PC-3 (cell line): Measurements from ENCODE around the gene APBB2. TPM values are rescaled to one million over a fixed set of nuclear protein-coding genes. Genes with fewer than 3 reads are reported as not detected.

Experiments
- ATAC-seq: fragments of 200-7000 bp; cut with Tn5 transposase; 2 replicates; pipeline ENCODE4 v1.9.1; 2020; ENCODE audit warnings: mild to moderate bottlenecking, moderate library complexity
- BruUV-seq: library from RNA; stranded (reverse); fragments of 400-500 nt; replicated peaks from 2 replicates; lab custom pipeline; 2021; lab: Mats Ljungman, UMichigan
- CTCF ChIA-PET: fragments of 300-600 bp; sonication (Branson Sonifier 250); formaldehyde crosslinking; loops from one replicate; lab custom pipeline; 2022; ENCODE audit warnings: antibody characterized with exemption; lab: Charles Lee
- POLR2A ChIA-PET: fragments of 300-600 bp; sonication (Branson Sonifier 250); formaldehyde crosslinking; loops from one replicate; lab custom pipeline; 2022; ENCODE audit warnings: antibody characterized with exemption; ENCODE audit not compliant: unreplicated experiment; lab: Charles Lee
- DNase-seq: peaks from one replicate; pipeline ENCODE4 v3.0.0-alpha.2; 2015
- H2AFZ ChIP-seq: fragments of 300-600 bp; sonication (generic); 2 replicates; pipeline ENCODE4 v1.6.0; 2016; ENCODE audit warnings: antibody characterized with exemption, low read length
- H3F3A ChIP-seq: fragments of 300-600 bp; sonication (generic); one replicate; pipeline ENCODE4 v1.6.0; 2017; ENCODE audit warnings: antibody characterized with exemption, low read length, control low read depth, mild to moderate bottlenecking; ENCODE audit not compliant: unreplicated experiment
- H3K27ac ChIP-seq: fragments of 300-600 bp; sonication (generic); 2 replicates; pipeline ENCODE4 v1.5.1; 2016; ENCODE audit warnings: mild to moderate bottlenecking, low read length
- H3K27me3 ChIP-seq: fragments of 300-600 bp; sonication (generic); 2 replicates; pipeline ENCODE4 v1.6.1; 2016; ENCODE audit warnings: low read length, mixed read lengths
- H3K36me3 ChIP-seq: fragments of 300-600 bp; sonication (generic); 2 replicates; pipeline ENCODE4 v1.6.1; 2016; ENCODE audit warnings: low read depth, mixed run types, low read length, mixed read lengths
- H3K4me1 ChIP-seq: fragments of 300-600 bp; sonication (generic); 2 replicates; pipeline ENCODE4 v1.5.1; 2016; ENCODE audit warnings: low read length; ENCODE audit not compliant: insufficient read depth
- H3K4me2 ChIP-seq: fragments of 300-600 bp; sonication (generic); 2 replicates; pipeline ENCODE4 v1.6.0; 2016; ENCODE audit warnings: low read length
- H3K4me3 ChIP-seq: fragments of 300-600 bp; sonication (generic); 2 replicates; pipeline ENCODE4 v1.5.1; 2016; ENCODE audit warnings: mild to moderate bottlenecking, low read length, mixed read lengths
- H3K79me2 ChIP-seq: fragments of 300-600 bp; sonication (generic); 2 replicates; pipeline ENCODE4 v1.6.1; 2017; ENCODE audit warnings: low read length, mixed read lengths
- H3K9ac ChIP-seq: fragments of 300-600 bp; sonication (generic); 2 replicates; pipeline ENCODE4 v1.6.0; 2016; ENCODE audit warnings: mild to moderate bottlenecking, low read length
- H3K9me2 ChIP-seq: fragments of 300-600 bp; sonication (generic); replicated peaks from 2 replicates; pipeline ENCODE4 v1.6.1; 2016; ENCODE audit warnings: mixed run types, low read length, mixed read lengths
- H3K9me3 ChIP-seq: fragments of 300-600 bp; sonication (generic); 2 replicates; pipeline ENCODE4 v1.6.1; 2016; ENCODE audit warnings: low read length, mixed read lengths
- H4K20me1 ChIP-seq: fragments of 300-600 bp; sonication (generic); 2 replicates; pipeline ENCODE4 v1.6.1; 2016; ENCODE audit warnings: low read length, mixed read lengths
- EZH2 ChIP-seq: fragments of 300-600 bp; sonication (generic); IDR thresholded peaks from one replicate; pipeline ENCODE4 v1.6.1; 2017; ENCODE audit warnings: antibody characterized with exemption, mild to moderate bottlenecking, low read length; ENCODE audit not compliant: unreplicated experiment
- EZH2phosphoT487 ChIP-seq: fragments of 300-600 bp; sonication (generic); IDR thresholded peaks from 2 replicates; pipeline ENCODE4 v1.6.1; 2018; ENCODE audit warnings: mild to moderate bottlenecking, antibody characterized with exemption, low read length, borderline replicate concordance
- intact Hi-C: fragments of 100-400 bp; cut with micrococcal nuclease; formaldehyde crosslinking; loops from 2 replicates; pipeline ENCODE4 v1.9.0; 2023
- total RNA-seq: library from RNA; depleted of rRNA; stranded (reverse); fragments of >200 nt; gene quantifications from 2 replicates; pipeline ENCODE4 v1.2.3, GENCODE V29; 2014
- TF ChIP-seq, protein P1 (sequence below): fragments of 300-600 bp; sonication (generic); conservative IDR thresholded peaks from 2 replicates; pipeline ENCODE4 v1.5.1; 2017; ENCODE audit warnings: antibody characterized with exemption, low read depth, mild to moderate bottlenecking, low read length

APBB2 gene
- total RNA-seq, 1 experiment from 2014 or later: 24.7 TPM

DNA sequence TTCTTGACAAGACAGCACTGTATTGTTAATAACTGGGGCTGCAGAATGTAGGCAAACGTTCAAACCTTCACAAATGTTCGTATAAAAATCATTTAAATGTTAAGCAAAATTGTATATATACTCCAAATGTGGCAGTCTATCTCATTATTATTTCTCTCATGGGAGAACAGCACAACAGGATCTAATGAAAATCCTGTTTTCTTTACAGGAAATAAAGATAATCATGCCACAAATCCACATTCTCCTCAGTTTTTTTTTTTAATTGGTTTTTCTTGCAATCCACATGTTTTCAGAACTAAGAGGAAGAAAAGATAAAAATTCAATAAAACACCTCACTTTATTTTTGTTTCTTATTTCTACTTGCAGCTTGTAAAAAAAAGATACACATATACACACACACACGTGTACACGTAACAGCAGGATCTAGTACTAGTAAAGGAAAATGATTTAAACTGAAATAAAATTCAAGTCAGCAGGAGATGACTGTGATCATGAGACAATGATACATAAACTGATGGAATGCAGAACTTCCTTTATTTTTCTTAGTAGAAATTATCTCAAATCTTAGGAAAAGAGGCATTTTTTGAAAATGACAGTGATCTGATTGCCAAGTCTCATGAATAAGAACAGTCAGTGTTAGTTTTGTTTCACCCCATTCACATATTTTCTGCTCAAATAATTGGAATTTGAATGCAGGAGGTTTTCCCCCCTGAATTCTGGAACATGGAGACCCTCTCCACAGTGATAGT, 11.3 kb downstream of the APBB2 start:
- no peaks in the 10 kb centered on the region for H3K36me3 ChIP-seq
- no peak overlapping the region for H3K4me3 ChIP-seq
- H3K9ac ChIP-seq: no peak overlapping the region
- no TSS peak for BruUV-seq
- no peak for ATAC-seq
- no peaks in the 10 kb centered on the region for H3K9me2 ChIP-seq
- H3K4me1 ChIP-seq: peaks cover 16% of the 10 kb centered on the region
- intact Hi-C loops: no loop called here
- no peaks in the 10 kb centered on the region for H4K20me1 ChIP-seq
- no peak overlapping the region for H3K4me2 ChIP-seq
- no peak for TF ChIP-seq EZH2phosphoT487
- ChIA-PET CTCF (interaction anchor here (0.7 kb wide), 1 partner anchor 214 kb away, joined by 3 read pairs; no protein-coding TSS in a partner anchor), POLR2A (no interaction called here)
- DNase-seq: no peak
- peaks cover 99% of the 10 kb centered on the region for H3K79me2 ChIP-seq
- no peaks in the 10 kb centered on the region for H3F3A ChIP-seq
- H2AFZ ChIP-seq: no peak overlapping the region
- H3K27me3 ChIP-seq: no peaks in the 10 kb centered on the region
- no peak overlapping the region for H3K27ac ChIP-seq
- H3K9me3 ChIP-seq: no peaks in the 10 kb centered on the region

DNA sequence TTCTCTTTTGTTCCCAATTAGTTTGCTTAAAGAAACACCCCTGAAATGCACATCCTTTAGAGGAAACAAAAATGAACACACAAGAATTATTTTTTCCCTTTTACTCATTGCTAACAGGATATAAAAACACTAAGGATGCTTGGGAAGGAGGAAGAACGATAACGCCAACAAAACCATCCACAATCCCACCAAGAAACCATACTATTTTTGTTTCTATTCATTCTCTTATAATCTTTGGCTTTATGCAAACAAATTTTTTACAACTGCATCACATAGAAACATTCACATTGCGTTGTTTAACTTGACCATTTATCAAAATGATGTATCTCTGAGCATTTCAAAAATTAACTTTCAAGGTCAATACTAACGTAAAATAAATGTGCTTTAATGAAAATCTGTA, 12.0 kb downstream of the APBB2 start:
- H3K9me3 ChIP-seq: no peaks in the 10 kb centered on the region
- H3K4me2 ChIP-seq: no peak overlapping the region
- ChIA-PET CTCF (interaction anchor here (0.7 kb wide), 1 partner anchor 213 kb away, joined by 3 read pairs; no protein-coding TSS in a partner anchor), POLR2A (no interaction called here)
- H2AFZ ChIP-seq: no peak overlapping the region
- no peaks in the 10 kb centered on the region for H3F3A ChIP-seq
- DNase-seq: no peak
- H3K4me1 ChIP-seq: peaks cover 16% of the 10 kb centered on the region
- no peak for ATAC-seq
- no peaks in the 10 kb centered on the region for H4K20me1 ChIP-seq
- H3K9ac ChIP-seq: no peak overlapping the region
- no peak overlapping the region for H3K27ac ChIP-seq
- peaks cover 99% of the 10 kb centered on the region for H3K79me2 ChIP-seq
- H3K9me2 ChIP-seq: no peaks in the 10 kb centered on the region
- TF ChIP-seq, protein P1, sequence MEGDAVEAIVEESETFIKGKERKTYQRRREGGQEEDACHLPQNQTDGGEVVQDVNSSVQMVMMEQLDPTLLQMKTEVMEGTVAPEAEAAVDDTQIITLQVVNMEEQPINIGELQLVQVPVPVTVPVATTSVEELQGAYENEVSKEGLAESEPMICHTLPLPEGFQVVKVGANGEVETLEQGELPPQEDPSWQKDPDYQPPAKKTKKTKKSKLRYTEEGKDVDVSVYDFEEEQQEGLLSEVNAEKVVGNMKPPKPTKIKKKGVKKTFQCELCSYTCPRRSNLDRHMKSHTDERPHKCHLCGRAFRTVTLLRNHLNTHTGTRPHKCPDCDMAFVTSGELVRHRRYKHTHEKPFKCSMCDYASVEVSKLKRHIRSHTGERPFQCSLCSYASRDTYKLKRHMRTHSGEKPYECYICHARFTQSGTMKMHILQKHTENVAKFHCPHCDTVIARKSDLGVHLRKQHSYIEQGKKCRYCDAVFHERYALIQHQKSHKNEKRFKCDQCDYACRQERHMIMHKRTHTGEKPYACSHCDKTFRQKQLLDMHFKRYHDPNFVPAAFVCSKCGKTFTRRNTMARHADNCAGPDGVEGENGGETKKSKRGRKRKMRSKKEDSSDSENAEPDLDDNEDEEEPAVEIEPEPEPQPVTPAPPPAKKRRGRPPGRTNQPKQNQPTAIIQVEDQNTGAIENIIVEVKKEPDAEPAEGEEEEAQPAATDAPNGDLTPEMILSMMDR: no peak
- TF ChIP-seq EZH2phosphoT487: no peak
- no peak for TF ChIP-seq EZH2
- intact Hi-C loops: no loop called here
- no peaks in the 10 kb centered on the region for H3K36me3 ChIP-seq
- no peaks in the 10 kb centered on the region for H3K27me3 ChIP-seq
- BruUV-seq: no TSS peak
- H3K4me3 ChIP-seq: no peak overlapping the region

DNA sequence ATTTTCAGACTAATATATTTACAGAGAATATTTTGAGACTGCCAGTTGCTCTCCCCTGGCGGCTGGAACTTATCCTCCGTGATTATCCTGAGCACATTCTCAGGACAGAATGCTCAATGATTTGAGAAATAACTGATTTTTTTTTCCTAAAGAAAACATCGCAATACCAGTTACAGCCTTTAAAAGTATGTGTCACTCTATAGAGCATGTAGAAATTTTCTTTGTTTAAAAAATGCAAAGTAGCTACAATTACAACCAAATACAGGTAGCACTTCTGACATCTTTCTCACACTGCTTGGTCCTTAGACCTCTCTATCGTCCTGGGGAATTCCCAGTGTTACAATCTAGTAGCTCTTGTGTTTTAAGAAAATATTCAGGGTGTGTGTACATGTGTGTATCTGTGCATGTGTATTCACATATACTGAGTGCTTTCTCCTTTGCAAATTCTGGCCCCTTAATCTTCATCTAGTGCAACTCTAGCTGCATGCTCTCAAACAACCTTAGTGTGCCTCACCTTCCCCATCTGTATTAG, 13.8 kb downstream of the APBB2 start:
- Histone ChIP-seq H3K4me3 (no peak overlapping the region), H3K9me2 (no peaks in the 10 kb centered on the region), H3K4me2 (no peak overlapping the region), H3K27me3 (no peaks in the 10 kb centered on the region), H3K9ac (no peak overlapping the region), H3K36me3 (no peaks in the 10 kb centered on the region), H2AFZ (no peak overlapping the region), H3K9me3 (no peaks in the 10 kb centered on the region), H4K20me1 (no peaks in the 10 kb centered on the region), H3K27ac (no peak overlapping the region), H3K79me2 (peaks cover 97% of the 10 kb centered on the region), H3K4me1 (peaks cover 16% of the 10 kb centered on the region), H3F3A (no peaks in the 10 kb centered on the region)
- CTCF ChIA-PET: no interaction called here
- TF ChIP-seq EZH2 (no peak), EZH2phosphoT487 (no peak)
- TF ChIP-seq, protein P1: no peak
- ATAC-seq (no peak; the same call in 1 of the 2 replicates), DNase-seq (no peak)
- no TSS peak for BruUV-seq
- intact Hi-C loops: loop anchor here (2.0 kb wide), 1 partner anchor 14 kb away; no protein-coding TSS in a partner anchor
- POLR2A ChIA-PET: no interaction called here
